Mucosa of descending colon (tissue), 3 donors: ENCODE results near the gene TCF15. TPM values are rescaled to one million over a fixed set of nuclear protein-coding genes. Genes with fewer than 3 reads are reported as not detected.

Source experiments
- ATAC-seq: fragments of 200-7000 bp; cut with Tn5 transposase; one replicate; pipeline ENCODE4 v1.9.1; 2020; ENCODE audit warnings: mild to moderate bottlenecking, moderate library complexity
- DNase-seq, 3 donors: peaks; one replicate each; pipeline ENCODE4 v3.0.0-alpha.2; 2020
- H3K36me3 ChIP-seq: fragments of 200-600 bp; one replicate; pipeline ENCODE4 v1.8.0; 2021; ENCODE audit warnings: low read depth, mild to moderate bottlenecking
- H3K4me1 ChIP-seq: fragments of 200-600 bp; one replicate; pipeline ENCODE4 v1.8.0; 2021; ENCODE audit warnings: low read depth, mild to moderate bottlenecking
- H3K4me3 ChIP-seq: fragments of 200-600 bp; one replicate; pipeline ENCODE4 v1.8.0; 2021; ENCODE audit warnings: mild to moderate bottlenecking
- H3K9me3 ChIP-seq: fragments of 200-600 bp; one replicate; pipeline ENCODE4 v1.8.0; 2021; ENCODE audit warnings: mild to moderate bottlenecking
- CTCF ChIP-seq: fragments of 200-600 bp; IDR thresholded peaks from one replicate; pipeline ENCODE4 v1.8.0; 2022; ENCODE audit warnings: antibody characterized with exemption, mild to moderate bottlenecking
- intact Hi-C, 2 donors: fragments of 100-400 bp; cut with DNase I in 1 of 2; cut with micrococcal nuclease in 1 of 2; formaldehyde crosslinking; loops; one replicate each; pipeline versions ENCODE4 v1.11.0 to v1.11.1; 2022; cut with DNase I, micrococcal nuclease
- total RNA-seq, 3 donors: library from RNA; stranded (reverse); fragmentation: NEBNext Ultra II Directional in 2 of 3; extraction: Animal tissue kit (Norgen Biotek cat#: 25700) in 2 of 3; gene quantifications; one replicate each; pipeline versions ENCODE4 v1.2.1 to v1.2.4, GENCODE V29; 2021 to 2023
- donor health status: DM: no; HTN: no; CAD: no; lungs with moderate emphysema.
- donor health status: DM: no; HTN: no; CAD: no.
- donor health status: DM: no; HTN: yes; CAD: no.

Gene TCF15
- total RNA-seq, 3 donors from 2014 or later: 0.82 TPM; not detected in 2

GRCh38 chr20:653590-654416 lies 43.7 kb upstream of the TCF15 start:
- intact Hi-C loops: no loop called here

GRCh38 chr20:653110-653589 lies 43.0 kb upstream of the TCF15 start, which contains the start of gene SRXN1:
SRXN1 (minus strand) TSS chr20:653200; CDS start chr20:653185, 15 bp downstream.
- intact Hi-C loops: no loop called here
- Histone ChIP-seq H3K36me3 (no peaks in the 10 kb centered on the region), H3K4me1 (peaks cover 17% of the 10 kb centered on the region), H3K4me3 (peak within 1 kb of the TSS; percentile 48), H3K9me3 (no peaks in the 10 kb centered on the region)
- ATAC-seq (peak; percentile 97), DNase-seq (peak; percentile 89 to 94 (median 92))
- TF ChIP-seq CTCF: peak; percentile 46

More at GRCh38 chr20:653590-654416, 43.7 kb upstream of the TCF15 start:
- DNase-seq (peak in 1 of 3 donors; percentile 24), ATAC-seq (peak; percentile 9)
- no peak for TF ChIP-seq CTCF
- H3K36me3 ChIP-seq: no peaks in the 10 kb centered on the region
- H3K4me3 ChIP-seq: no peak overlapping the region
- H3K4me1 ChIP-seq: peaks cover 17% of the 10 kb centered on the region
- no peaks in the 10 kb centered on the region for H3K9me3 ChIP-seq

- intact Hi-C loops: no loop called here
- DNase-seq (peak; percentile 25 to 66 (median 66)), ATAC-seq (peak; percentile 10)
Measured at GRCh38 chr20:652615-653109, 42.6 kb upstream of the TCF15 start.

GRCh38 chr20:651713-652614 lies 41.9 kb upstream of the TCF15 start:
- no peak for TF ChIP-seq CTCF
- no peaks in the 10 kb centered on the region for H3K36me3 ChIP-seq
- peak; percentile 6 for ATAC-seq
- H3K9me3 ChIP-seq: no peaks in the 10 kb centered on the region
- H3K4me3 ChIP-seq: peak overlapping the region; percentile 48
- DNase-seq: peak in 1 of 3 donors; percentile 17
- peaks cover 17% of the 10 kb centered on the region for H3K4me1 ChIP-seq
- intact Hi-C loops: no loop called here

More at GRCh38 chr20:652615-653109, 42.6 kb upstream of the TCF15 start:
- Histone ChIP-seq H3K36me3 (no peaks in the 10 kb centered on the region), H3K9me3 (no peaks in the 10 kb centered on the region), H3K4me1 (peaks cover 17% of the 10 kb centered on the region), H3K4me3 (peak overlapping the region; percentile 48)
- TF ChIP-seq CTCF: no peak

- DNase-seq: no peak
- no peak for TF ChIP-seq CTCF
- intact Hi-C loops: no loop called here
Measured at GRCh38 chr20:650954-651353, 40.8 kb upstream of the TCF15 start.

More at GRCh38 chr20:650954-651353, 40.8 kb upstream of the TCF15 start:
- no peaks in the 10 kb centered on the region for H3K36me3 ChIP-seq
- no peak overlapping the region for H3K4me3 ChIP-seq
- no peaks in the 10 kb centered on the region for H3K9me3 ChIP-seq
- peaks cover 17% of the 10 kb centered on the region for H3K4me1 ChIP-seq
- no peak for ATAC-seq
